CD14-positive monocyte (primary cell): ENCODE measurements around the gene UBAP2. TPM values are rescaled to one million over a fixed set of nuclear protein-coding genes. Genes with fewer than 3 reads are reported as not detected.

Experiments
- DNase-seq, 3 donors: peaks; one replicate each; pipeline ENCODE4 v3.0.0-alpha.2; 2011 to 2022
- H2AFZ ChIP-seq: 2 replicates; pipeline ENCODE4 v1.6.0; 2012; ENCODE audit warnings: mild to moderate bottlenecking, low read depth, low read length, inconsistent platforms; ENCODE audit not compliant: insufficient read depth, poor library complexity, severe bottlenecking
- H3K27ac ChIP-seq, 2 donors: 1 replicate in 1 of 2; 2 replicates in 1 of 2; pipeline ENCODE4 v1.5.1; 2012 to 2013; ENCODE audit warnings: low read length in 2 of 2, control low read depth in 1 of 2, inconsistent platforms in 1 of 2, low read depth in 1 of 2, mild to moderate bottlenecking in 1 of 2
- H3K27me3 ChIP-seq, 2 donors: one replicate each; pipeline versions ENCODE4 v1.6.0 to v1.6.1; 2011 to 2013; ENCODE audit warnings: low read length in 2 of 2; ENCODE audit not compliant: control insufficient read depth in 2 of 2, insufficient read depth in 2 of 2
- H3K36me3 ChIP-seq, 2 donors: replicated peaks in 1 of 2; 1 replicate in 1 of 2; 2 replicates in 1 of 2; pipeline versions ENCODE4 v1.5.1 to v1.6.1; 2012 to 2013; ENCODE audit warnings: low read length in 2 of 2, control low read depth in 1 of 2, inconsistent platforms in 1 of 2, mild to moderate bottlenecking in 1 of 2; ENCODE audit not compliant: insufficient read depth in 2 of 2, control insufficient read depth in 1 of 2
- H3K4me1 ChIP-seq, 2 donors: 1 replicate in 1 of 2; 2 replicates in 1 of 2; pipeline versions ENCODE4 v1.5.1 to v1.6.1; 2012 to 2013; ENCODE audit warnings: low read length in 2 of 2, control low read depth in 1 of 2, inconsistent platforms in 1 of 2, mild to moderate bottlenecking in 1 of 2, moderate library complexity in 1 of 2; ENCODE audit not compliant: insufficient read depth in 2 of 2, control insufficient read depth in 1 of 2
- H3K4me2 ChIP-seq: replicated peaks from 2 replicates; pipeline ENCODE3; 2012; ENCODE audit warnings: low read length, moderate library complexity, mild to moderate bottlenecking; ENCODE audit not compliant: poor library complexity, severe bottlenecking; ENCODE audit errors: extremely low read depth
- H3K4me3 ChIP-seq, 3 experiments: fragments of 200-600 bp in 1 of 3; sonication (generic) in 1 of 3; replicated peaks in 1 of 3; 1 replicate in 2 of 3; 2 replicates in 1 of 3; pipeline ENCODE4 v1.5.1; 2011 to 2013; ENCODE audit warnings: low read length in 3 of 3, mild to moderate bottlenecking in 3 of 3, control low read depth in 2 of 3, low read depth in 2 of 3, inconsistent platforms in 1 of 3, moderate library complexity in 1 of 3
- H3K79me2 ChIP-seq: 2 replicates; pipeline ENCODE4 v1.6.0; 2012; ENCODE audit warnings: mild to moderate bottlenecking, control low read depth, inconsistent platforms, low read length, moderate library complexity; ENCODE audit not compliant: insufficient read depth
- H3K9ac ChIP-seq: 2 replicates; pipeline ENCODE4 v1.6.0; 2017; ENCODE audit warnings: low read length, mild to moderate bottlenecking; ENCODE audit not compliant: insufficient read depth, poor library complexity, severe bottlenecking
- H3K9me3 ChIP-seq, 2 donors: replicated peaks in 1 of 2; 1 replicate in 1 of 2; 2 replicates in 1 of 2; pipeline versions ENCODE4 v1.5.1 to v1.6.1; 2012 to 2013; ENCODE audit warnings: low read length in 2 of 2, control low read depth in 1 of 2; ENCODE audit not compliant: control insufficient read depth in 1 of 2, insufficient read depth in 1 of 2
- H4K20me1 ChIP-seq: 2 replicates; pipeline ENCODE4 v1.6.0; 2012; ENCODE audit warnings: mild to moderate bottlenecking, low read length, control low read depth, moderate library complexity; ENCODE audit not compliant: insufficient read depth
- H3K27ac Mint-ChIP-seq, 7 donors: one replicate each; pipeline ENCODE4 v1.8.0; 2020; ENCODE audit warnings: mild to moderate bottlenecking in 7 of 7, mixed read lengths in 7 of 7, moderate library complexity in 6 of 7, inconsistent platforms in 2 of 7
- H3K27me3 Mint-ChIP-seq, 3 donors: one replicate each; pipeline ENCODE4 v1.8.0; 2021 to 2022; ENCODE audit warnings: low read depth in 3 of 3, mild to moderate bottlenecking in 3 of 3, mixed read lengths in 3 of 3, moderate library complexity in 3 of 3, inconsistent platforms in 1 of 3
- H3K36me3 Mint-ChIP-seq, 2 donors: one replicate each; pipeline ENCODE4 v1.8.0; 2020; ENCODE audit warnings: mixed read lengths in 2 of 2, inconsistent platforms in 1 of 2, mild to moderate bottlenecking in 1 of 2
- H3K4me1 Mint-ChIP-seq: one replicate; pipeline ENCODE4 v1.8.0; 2020; ENCODE audit warnings: mild to moderate bottlenecking, mixed read lengths
- H3K4me3 Mint-ChIP-seq, 2 donors: one replicate each; pipeline ENCODE4 v1.8.0; 2020; ENCODE audit warnings: mild to moderate bottlenecking in 2 of 2, mixed read lengths in 2 of 2, moderate library complexity in 1 of 2
- H3K9me3 Mint-ChIP-seq, 7 donors: one replicate each; pipeline ENCODE4 v1.8.0; 2020 to 2022; ENCODE audit warnings: mixed read lengths in 7 of 7, mild to moderate bottlenecking in 6 of 7, moderate library complexity in 6 of 7, inconsistent platforms in 2 of 7
- CTCF ChIP-seq: fragments of 200-600 bp; IDR thresholded peaks from one replicate; pipeline ENCODE4 v1.8.0; 2022; ENCODE audit warnings: antibody characterized with exemption, mild to moderate bottlenecking
- WGBS: methylation state at CpG from one replicate; pipeline ENCODE4 v1.1.5; 2013; ENCODE audit warnings: missing lambda C conversion rate; ENCODE audit not compliant: insufficient coverage; 5-methylcytosine and 5-hydroxymethylcytosine counted together
- intact Hi-C, 2 donors: fragments of 100-400 bp; cut with micrococcal nuclease; formaldehyde crosslinking; loops; one replicate each; pipeline versions ENCODE4 v1.15.0 to v1.15.1; 2023
- polyA plus RNA-seq, 3 donors: library from polyadenylated mRNA; depleted of rRNA in 1 of 3; unstranded in 2 of 3; stranded (reverse) in 1 of 3; fragments of 300-500 nt in 2 of 3; fragments of >200 nt in 1 of 3; fragmentation: Illumina TruSeq in 2 of 3; gene quantifications; 1 replicate in 2 of 3; 2 replicates in 1 of 3; pipeline ENCODE4 v1.2.3, GENCODE V29; 2012 to 2021

The UBAP2 gene
- polyA plus RNA-seq, 3 donors, result 4.3 to 13.0 (median 5.7) TPM

- H4K20me1 ChIP-seq, result no peaks in the 10 kb centered on the region
- Mint-ChIP-seq H3K4me3 (no peak overlapping the region), H3K27me3 (peaks cover 0 to 2% (median 0%) of the 10 kb centered on the region in 3 donors), H3K4me1 (no peaks in the 10 kb centered on the region), H3K27ac (no peak overlapping the region), H3K36me3 (peaks cover 41 to 72% of the 10 kb centered on the region in 2 donors), H3K9me3 (no peaks in the 10 kb centered on the region)
- H3K4me2 ChIP-seq, result no peak overlapping the region
- H3K27ac ChIP-seq, result no peak overlapping the region
- no peaks in the 10 kb centered on the region for H3K79me2 ChIP-seq
- H3K9ac ChIP-seq, result no peak overlapping the region
- H2AFZ ChIP-seq, result no peak overlapping the region
- peaks cover 50 to 66% of the 10 kb centered on the region in 2 donors for H3K36me3 ChIP-seq
- H3K4me3 ChIP-seq, result no peak overlapping the region
- no peaks in the 10 kb centered on the region for H3K27me3 ChIP-seq
- intact Hi-C loops, result no loop called here
- no peaks in the 10 kb centered on the region for H3K9me3 ChIP-seq
- no peak for DNase-seq
- no peaks in the 10 kb centered on the region for H3K4me1 ChIP-seq
- no peak for TF ChIP-seq CTCF
Observed at GRCh38 chr9:33995449-33995848, 53.2 kb downstream of the UBAP2 start.

GRCh38 chr9:33993104-33993503, 55.6 kb downstream of the UBAP2 start:
- Histone ChIP-seq H3K4me2 (no peak overlapping the region), H3K9me3 (no peaks in the 10 kb centered on the region), H3K4me3 (no peak overlapping the region), H2AFZ (no peak overlapping the region), H4K20me1 (no peaks in the 10 kb centered on the region), H3K9ac (no peak overlapping the region), H3K79me2 (no peaks in the 10 kb centered on the region), H3K27me3 (no peaks in the 10 kb centered on the region), H3K27ac (no peak overlapping the region), H3K36me3 (peaks cover 59 to 63% of the 10 kb centered on the region in 2 donors), H3K4me1 (no peaks in the 10 kb centered on the region)
- Mint-ChIP-seq H3K4me3 (no peak overlapping the region), H3K4me1 (no peaks in the 10 kb centered on the region), H3K9me3 (no peaks in the 10 kb centered on the region), H3K27ac (peak overlapping the region in 1 of 7 donors; percentile 65), H3K36me3 (peaks cover 45 to 70% of the 10 kb centered on the region in 2 donors), H3K27me3 (peaks cover 0 to 2% (median 0%) of the 10 kb centered on the region in 3 donors)
- no peak for DNase-seq
- no peak for TF ChIP-seq CTCF
- no CpG with 5 or more reads among the region's 2 CpGs for WGBS
- intact Hi-C loops, result no loop called here
